IMR-90 (cell line): ENCODE results near the gene PRSS1.

Experiments used
- BHLHE40 ChIP-seq: fragments of 150-350 bp; IDR thresholded peaks from 2 replicates; pipeline ENCODE4 v1.6.1; 2016; ENCODE audit warnings: mild to moderate bottlenecking, low read depth, low read length
- CTCF ChIP-seq: conservative IDR thresholded peaks from 2 replicates; pipeline ENCODE4 v1.5.1; 2012; ENCODE audit warnings: mild to moderate bottlenecking, low read depth, low read length, improper control_type of control experiment
- ELK1 ChIP-seq: fragments of 150-350 bp; IDR thresholded peaks from 2 replicates; pipeline ENCODE4 v1.6.1; 2016; ENCODE audit warnings: low read depth, mild to moderate bottlenecking, low read length, moderate library complexity, borderline replicate concordance

- TF ChIP-seq CTCF, result no peak
- no peak for TF ChIP-seq ELK1
- no peak for TF ChIP-seq BHLHE40
Observed at GRCh38 chr7:142798451-142799436, 49.5 kb downstream of the PRSS1 start.
